NCI-H2196 (cell line): ENCODE results near the gene LRRC70.
"Not testable (repeated sequence)": the region's sequence is repeated elsewhere in the genome, so short reads cannot be mapped to it uniquely, and the experiment has no call there.

Experiments used
- DNase-seq: peaks from one replicate; lab custom pipeline; 2025; ENCODE audit not compliant: unreplicated experiment; lab: John Stamatoyannopoulos, UW

Gene LRRC70, protein sequence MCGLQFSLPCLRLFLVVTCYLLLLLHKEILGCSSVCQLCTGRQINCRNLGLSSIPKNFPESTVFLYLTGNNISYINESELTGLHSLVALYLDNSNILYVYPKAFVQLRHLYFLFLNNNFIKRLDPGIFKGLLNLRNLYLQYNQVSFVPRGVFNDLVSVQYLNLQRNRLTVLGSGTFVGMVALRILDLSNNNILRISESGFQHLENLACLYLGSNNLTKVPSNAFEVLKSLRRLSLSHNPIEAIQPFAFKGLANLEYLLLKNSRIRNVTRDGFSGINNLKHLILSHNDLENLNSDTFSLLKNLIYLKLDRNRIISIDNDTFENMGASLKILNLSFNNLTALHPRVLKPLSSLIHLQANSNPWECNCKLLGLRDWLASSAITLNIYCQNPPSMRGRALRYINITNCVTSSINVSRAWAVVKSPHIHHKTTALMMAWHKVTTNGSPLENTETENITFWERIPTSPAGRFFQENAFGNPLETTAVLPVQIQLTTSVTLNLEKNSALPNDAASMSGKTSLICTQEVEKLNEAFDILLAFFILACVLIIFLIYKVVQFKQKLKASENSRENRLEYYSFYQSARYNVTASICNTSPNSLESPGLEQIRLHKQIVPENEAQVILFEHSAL

DNA sequence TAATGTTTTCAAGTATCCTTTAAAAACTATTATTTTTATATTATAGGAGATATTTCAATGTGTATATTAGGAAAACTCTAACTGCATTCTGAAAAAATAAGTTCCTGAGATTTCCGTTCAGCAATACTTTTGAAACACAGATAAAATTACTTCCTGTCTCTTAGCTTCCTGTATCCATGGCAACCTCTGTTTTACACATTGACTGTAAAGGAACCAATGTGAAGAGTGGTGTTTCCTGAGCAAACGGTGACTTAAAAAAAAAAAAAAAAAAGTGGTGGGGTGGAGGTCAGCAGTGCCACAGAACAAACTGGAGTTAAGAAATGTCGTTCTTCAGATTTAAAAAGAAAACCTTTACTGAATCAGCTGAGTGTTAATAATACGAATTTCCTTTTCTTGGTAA is at the start of gene LRRC70:
Gene LRRC70, plus strand, starts transcription at position 280 of the 400 bp plus-strand sequence. CDS start 620 bp downstream, outside the sequence.
- DNase-seq: no peak

DNA sequence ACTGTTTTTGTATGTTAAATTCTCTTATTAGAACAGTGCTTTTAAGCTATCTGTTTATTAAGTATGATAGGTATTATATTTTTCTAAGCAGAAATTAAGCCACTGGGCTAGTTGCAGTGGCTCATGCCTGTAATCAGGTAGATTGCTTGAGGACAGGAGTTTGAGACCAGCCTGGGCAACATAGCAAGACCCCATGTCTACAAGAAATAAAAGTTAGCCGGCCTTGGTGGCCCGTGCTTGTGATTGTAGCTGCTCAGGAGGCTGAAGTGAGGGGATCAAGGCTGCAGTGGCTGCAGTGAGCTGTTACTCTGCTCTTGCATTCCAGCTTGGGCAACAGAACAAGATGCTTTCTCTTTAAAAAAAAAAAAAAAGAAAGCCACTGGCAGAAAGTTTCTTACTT is 45.0 kb upstream of the LRRC70 start:
- DNase-seq: no peak

DNA sequence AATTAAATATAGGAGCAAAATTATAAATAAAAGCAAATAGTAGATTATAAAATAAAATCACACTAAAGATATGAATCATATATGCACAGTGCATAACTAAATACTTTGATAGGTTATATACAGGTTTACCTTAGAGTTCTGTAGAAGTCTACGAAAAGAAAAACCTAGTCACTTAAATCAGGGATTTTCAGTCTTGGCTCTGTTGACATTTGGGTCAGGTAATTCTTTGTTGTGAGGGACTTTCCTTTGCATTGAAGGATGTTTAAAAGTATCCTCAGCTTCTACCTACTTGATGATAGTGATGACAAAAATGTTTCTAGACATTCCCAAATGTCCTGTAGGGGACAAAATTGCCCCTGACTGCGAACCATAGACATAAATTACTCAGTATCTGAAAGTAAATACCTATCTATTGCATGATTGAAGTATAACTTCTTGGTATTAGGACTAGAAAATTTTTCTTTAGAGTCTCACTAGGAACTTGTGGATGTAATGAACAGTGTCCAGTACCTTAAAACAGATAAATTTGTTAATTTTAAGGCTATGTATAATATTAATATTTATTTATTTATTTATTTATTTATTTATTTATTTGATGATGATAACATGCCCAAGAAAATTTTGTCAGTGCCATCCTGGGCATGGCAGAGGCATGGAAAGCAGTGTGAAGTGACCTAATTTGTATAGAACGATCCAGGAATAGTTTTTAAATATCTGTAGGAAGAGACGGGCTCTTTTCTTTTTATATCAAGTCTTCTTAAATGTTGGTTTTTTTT is 44.0 kb upstream of the LRRC70 start:
- no peak for DNase-seq

DNA sequence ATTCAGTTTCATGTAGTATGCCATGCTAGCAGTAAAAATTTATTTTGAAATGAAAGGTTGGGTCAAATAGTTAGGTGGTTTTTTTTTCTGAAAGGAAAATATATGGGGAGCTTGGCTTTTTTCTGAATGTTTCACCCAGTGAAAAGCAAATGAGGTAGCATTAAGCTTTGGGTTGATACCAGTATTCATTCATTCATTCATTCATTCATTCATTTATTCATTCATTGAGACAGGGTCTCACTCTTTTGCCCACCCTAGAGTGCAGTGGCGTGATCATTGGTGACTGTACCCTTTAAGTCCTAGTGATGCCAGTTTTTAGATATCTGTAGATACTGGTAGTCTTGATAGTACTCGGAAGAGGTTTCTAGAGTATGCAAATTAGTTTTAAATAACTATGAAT is 42.4 kb upstream of the LRRC70 start:
- DNase-seq: no peak

DNA sequence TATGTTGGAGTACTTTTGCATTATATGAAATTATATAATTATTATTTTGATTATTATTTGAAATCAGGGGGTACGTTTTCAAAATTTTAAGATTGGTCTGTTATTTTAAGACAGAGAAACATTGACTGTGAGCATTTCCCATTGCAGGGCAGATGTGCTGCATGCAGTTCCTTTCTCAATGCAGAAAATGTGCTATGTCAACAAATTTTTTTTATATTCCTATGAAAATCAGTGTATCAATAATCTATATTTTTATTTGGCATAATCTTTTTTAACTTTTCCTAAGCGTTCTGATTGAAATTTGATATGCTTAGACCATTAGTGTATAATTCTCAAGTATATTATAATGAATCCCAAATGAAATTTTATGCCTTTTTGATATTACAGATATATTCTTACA is 41.8 kb upstream of the LRRC70 start:
- DNase-seq: no peak

DNA sequence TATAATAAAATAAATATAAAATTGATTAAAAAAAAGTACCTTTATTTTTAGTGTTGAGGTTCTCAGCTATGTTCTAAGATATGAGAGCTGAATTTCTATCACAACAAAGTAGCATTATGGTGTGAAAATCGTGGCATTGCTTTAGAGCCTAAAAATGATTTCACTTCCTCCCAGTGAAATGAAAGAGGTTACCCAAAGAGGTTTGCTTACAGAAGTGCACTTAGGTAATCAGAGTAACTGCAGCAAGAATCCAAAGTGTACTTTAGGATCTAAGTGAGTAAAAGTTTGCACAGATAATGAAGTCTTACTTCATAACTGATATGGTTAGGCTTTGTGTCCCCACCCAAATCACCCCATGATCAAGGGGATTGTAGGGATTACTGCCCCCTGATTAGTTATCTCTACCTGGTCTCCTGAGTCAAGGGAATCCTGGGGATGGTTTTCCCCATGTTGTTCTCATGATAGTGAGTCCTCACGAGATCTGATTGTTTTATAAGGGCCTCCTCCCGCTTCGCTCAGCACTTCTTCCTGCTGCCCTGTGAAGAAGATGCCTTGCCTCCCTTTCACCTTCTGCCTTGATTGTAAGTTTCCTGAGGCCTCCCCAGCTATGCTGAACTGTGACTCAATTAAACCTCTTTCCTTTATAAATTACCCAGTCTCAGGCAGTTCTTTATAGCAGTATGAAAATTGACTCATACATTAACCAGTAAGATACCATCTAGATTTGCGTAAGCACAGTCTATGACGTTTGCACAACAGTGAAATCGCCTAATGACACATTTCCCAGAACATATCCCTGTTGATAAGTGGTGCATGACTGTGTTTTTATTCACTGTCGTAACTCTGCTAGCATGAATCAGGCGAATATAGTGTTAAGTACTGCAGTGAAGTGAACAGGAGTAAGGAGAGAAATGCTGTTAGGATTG is 40.3 kb upstream of the LRRC70 start:
- DNase-seq: no peak

DNA sequence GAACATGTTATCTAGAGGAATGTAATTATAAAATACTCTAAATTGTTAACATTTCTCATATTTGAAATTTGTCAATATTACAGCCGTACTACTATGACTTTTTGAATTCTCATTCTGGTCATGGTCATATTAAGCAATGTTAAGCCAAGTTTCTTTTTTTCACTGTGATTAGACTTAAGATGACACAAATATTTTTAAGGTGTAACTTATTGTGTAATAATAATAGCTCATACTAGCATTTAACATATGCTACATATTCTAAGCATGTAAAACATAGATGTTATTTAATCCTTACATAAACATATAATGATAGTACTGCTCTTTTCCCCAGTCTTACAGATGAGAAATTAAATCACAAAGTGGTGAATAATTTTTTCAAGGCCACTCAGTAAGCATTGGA is 35.9 kb upstream of the LRRC70 start:
- no peak for DNase-seq

DNA sequence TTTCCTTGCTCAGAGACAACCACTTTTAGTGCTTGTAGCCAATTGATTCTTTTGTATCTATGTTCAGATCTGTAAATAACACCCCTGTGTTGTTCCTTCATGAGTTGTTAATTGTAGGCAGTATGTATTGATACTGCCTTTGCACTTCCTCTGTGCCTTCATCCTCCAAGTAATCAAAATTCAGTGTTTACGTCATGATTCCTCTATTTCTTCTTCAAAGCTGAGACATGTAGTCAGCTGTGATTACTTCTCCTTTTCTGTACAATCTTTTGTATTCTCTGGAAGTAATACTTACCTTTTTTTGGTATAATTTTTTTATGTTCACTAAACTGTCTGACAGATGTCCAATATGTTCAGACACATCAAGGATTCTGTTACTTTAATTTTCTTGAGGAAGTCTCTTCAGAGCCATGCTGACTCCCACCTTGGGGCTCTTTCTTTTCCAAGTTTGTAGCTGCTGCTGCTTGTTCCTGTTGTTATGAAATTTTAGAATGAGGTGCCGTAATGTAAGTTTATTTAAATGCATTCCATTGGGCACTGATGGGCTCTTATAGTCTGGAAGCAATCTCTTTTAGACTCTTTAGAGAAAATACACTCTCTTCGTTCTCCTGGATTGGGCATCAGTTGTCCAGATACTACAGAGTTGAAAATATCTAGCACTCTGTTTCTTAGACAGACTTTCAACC is 30.5 kb upstream of the LRRC70 start:
- DNase-seq: no peak

DNA sequence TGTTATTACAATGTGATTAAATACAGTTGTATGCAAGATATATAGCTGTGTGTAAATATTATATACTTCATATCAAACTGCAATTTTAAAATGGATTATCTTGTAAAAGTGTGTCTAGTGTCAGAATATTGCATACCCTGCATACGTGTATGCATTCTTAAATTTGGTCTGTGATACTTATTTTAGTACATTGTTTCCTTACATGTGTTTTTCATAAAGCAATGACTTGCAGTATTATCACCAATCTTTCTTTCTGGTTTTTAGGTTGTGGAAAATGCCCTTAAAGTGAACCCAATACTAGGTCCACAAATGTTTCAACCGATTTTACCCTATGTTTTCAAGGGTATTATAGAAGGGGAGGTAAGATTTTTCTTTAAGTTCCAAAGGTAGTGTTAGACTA is 28.5 kb upstream of the LRRC70 start:
- DNase-seq: no peak

DNA sequence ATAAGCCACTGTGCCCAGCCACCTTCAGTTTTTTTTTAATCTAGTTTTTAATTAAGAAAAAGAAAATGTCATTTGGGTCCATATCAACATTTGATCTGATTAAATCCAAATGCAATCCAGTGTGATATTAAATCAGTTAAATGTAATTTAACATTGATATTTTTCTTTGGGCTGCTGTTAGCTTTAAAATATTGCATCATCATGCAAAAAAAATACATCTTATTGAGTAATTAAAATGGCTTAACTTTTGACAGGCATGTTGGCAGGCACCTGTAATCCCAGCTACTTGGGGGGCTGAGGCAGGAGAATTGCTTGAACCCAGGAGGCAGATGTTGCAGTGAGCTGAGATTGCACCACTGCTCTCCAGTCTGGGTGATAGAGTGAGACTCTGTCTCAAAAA is 22.7 kb upstream of the LRRC70 start:
- DNase-seq: no peak

DNA sequence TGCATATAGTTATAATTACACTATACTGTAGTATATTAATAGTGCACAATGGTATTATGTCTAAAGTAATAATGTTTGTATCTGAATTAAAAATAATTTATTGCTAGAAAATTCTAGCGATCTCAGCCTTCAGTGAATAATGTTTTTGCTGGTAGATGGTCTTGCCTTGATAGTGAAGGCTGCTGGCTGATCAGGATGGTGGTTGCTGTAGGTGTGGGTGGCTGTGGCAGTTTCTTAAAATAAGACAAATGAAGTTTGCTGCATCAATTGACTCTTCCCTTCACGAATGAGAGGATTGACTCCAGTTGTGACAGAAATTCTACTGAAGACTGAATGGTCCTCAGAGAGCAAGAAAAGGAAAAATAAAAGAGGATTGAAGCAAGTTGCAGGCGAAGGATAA is 19.7 kb upstream of the LRRC70 start:
- DNase-seq: no peak

DNA sequence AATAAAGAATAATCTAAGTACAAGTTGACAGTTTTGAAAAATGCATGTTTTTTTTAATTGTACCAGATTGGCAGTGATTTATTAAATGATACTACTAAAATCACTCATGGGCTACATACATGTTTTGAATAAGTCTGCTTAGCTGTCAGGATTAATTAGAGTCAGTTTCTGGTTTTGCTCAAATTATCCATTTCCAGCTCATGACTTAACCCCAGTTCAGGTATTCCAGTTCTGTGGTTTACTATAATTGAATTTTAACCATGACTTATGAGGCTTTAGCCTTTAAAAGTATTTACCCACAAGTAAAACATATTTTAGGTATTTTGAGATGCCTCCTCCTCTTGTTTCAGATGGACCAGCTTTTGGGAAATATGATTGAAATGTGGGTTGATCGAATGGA is 17.8 kb upstream of the LRRC70 start:
- no peak for DNase-seq

DNA sequence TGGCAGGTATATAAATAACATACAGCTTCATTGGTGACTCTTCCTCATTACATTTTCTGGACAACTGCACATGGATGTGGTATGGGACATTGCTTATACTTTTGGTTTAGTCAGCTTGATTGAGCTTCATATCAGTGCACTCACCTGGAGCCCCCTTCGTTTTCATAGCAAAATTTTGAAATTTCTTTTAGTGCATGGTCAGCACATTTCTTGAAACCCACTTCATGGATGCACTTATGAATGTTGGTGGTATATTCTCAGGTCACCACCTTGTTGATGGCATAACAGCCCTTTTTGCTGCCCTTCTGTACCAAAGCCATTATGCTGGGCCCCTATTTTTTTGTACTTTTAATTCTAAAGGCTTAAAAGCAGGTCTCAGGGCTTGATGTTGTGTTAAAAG is 16.7 kb upstream of the LRRC70 start:
- DNase-seq: no peak

DNA sequence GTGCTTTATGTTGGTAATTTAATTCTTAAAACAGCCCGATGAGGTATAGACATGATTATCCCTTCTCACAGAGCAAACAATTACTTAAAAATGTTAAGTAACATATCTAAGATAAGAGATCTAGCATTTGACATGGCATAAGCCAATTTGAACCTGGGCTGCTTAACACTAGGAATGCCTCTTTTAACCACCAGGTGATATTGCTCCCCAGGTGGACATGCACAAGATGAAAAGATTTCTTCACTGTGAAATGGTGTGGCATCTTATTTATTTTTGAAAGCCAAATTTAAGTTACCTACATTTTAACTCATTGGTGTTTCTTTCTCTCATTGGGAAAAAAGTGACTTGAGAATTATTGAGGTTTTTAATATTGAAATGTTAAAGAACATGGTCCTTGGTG is 15.8 kb upstream of the LRRC70 start:
- DNase-seq: no peak

DNA sequence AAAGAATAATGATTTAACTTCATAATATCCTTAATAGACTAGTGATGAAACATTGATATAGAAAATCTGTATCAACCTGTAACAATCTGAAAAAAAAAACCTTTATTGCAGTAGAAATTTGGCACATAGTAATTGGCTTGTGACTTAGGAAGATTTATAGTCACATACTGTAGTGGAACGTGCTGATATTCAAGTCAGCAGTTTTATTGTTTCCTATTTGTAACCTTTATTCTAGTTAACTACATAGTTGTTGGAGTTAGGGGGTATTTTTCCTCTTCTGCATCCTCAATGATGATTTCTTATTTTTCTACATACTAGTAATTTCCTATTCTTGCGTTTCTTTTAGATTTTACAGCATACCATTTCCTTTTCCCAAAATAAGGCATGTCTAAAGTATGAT is 14.5 kb upstream of the LRRC70 start:
- no peak for DNase-seq

DNA sequence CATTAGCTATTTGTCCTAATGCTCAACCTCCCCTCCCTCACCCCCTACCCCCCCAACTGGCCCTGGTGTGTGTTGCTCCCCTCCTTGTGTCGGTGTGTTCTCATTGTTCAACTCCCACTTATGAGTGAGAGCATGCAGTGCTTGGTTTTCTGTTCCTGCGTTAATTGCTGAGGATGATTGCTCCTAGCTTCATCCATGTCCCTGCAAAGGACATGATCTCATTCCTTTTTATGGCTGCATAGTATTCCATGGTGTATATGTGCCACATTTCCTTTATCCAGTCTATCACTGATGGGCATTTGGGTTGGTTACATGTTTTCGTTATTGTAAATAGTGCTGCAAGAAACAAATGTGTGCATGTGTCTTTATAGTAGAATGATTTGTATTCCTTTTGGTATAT is 12.9 kb upstream of the LRRC70 start:
- DNase-seq: not testable (repeated sequence)

DNA sequence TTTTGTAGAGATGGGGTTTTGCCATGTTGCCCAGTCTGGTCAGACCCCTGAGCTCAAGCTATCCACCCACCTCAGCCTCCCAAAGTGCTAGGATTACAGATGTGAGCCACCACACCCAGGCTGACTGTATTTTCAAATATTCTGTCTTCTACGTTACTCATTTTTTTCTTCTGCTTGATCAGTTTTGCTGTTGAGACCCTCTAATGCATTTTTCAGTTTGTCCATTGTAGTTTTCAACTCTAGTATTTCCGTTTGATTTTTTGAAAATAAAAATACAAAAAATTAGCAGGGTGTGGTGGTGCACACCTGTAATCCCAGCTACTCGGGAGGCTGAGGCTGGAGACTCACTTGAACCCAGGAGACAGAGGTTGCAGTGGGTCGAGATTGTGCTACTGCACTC is 10.5 kb upstream of the LRRC70 start:
- no peak for DNase-seq

DNA sequence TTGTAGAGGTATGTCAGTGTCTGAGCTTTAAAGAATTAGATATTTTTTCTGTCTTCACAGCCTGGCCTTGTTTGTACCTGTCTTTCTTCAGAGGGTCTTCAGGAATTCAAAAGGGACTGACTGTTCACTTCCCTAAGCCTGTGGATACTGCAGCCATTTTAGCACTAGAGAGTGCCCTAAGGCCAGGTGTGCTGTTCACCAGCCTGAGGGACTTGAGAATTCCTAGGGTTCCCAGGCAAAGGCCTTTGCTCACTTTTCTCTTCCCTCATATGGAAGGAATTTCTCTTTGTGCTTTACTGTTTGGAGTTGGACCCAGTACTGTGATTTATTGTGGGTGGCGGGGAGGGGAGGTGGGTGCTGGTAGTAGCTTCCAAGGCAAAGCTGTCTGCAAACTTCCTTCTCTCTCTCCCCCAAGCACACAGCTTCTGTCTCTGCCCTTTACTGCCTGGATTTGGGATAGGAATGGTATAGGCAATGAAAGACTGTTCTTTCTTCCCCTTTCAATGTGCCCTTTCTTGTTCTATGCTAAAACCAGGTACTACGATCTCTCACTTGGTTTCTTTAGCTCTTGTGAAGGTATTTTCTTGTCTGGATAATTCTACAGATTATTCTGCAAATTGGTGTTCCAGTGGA is 9.7 kb upstream of the LRRC70 start:
- DNase-seq: no peak

DNA sequence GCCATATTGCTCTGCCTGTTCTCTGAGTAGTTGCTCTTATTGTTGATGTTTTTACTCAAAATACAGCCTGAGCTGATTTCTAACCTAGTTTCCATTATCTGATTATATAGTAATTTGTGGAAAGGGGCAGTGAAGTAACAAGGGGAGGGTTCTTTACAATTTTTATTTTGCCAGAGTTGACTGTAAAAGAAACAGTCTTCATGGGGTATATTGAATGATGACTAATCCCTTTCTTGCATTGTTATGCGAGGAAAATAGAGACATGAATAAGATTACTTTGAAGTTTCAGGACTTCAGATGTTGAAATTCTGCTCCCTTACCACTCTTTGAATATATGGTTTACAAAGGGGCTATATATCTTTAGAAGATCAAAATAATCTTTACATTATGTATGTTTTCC is 9.1 kb upstream of the LRRC70 start:
- no peak for DNase-seq

DNA sequence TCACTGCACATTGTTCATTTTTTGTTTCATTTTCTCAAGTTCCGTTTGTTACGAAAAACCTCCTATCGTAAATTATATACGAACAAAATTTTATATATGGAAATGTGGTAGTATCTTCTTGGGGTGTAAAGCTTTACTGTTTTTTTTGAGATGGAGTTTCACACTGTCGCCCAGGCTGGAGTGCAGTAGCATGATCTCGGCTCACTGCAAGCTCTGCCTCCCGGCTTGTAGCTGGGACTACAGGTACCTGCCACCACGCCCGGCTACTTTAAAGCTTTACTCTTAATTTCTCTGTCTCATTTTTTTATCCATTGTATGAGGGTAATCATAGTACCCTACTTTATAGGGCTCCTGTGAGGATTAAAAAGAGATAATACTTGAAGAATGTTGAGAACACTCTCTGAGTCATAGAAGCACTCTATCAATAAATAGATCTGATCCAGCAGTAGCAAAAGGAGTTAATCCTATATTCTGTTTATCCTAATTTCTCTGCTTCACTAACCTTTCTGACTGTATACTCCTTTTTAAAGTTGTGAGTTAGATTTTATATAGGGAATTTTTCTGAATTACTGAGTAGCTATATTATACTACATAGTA is 5.6 kb upstream of the LRRC70 start:
- no peak for DNase-seq
